Measurements from ENCODE around the gene CITED4.

Gene CITED4

DNA sequence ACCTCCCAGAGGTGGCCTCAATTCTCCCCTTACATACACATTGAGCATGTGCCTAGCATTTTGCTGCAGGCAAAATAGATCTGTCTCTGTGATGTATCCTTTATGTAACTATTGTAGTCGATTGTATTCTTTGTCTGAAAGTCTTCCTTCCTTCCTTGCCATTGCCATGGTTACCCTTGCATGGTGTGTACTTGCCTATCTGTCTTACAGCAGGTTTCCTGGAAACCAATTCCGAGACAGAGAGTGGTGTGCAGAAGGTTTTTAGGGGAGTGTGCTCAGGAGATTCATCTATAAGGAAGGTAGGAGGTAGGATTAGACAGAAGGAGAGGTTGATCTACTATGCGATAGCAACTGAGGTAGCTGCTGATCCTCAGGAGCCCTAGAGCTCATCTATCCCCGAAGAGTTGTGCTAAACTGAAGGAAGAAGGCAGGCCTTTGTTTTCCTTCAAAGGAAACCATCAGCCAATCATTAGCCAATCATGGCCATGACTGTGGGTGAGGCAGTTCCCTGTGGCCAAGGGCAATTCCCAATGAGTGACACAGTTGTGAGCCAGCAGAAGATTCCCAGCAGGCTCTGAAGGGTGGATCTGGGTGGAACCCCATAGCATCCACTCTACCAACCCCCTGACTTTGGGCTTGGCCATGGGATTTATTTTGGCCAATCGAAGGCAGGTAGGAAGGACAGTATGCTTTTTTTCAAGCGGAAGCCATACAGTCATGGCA is 15.0 kb downstream of the CITED4 start:
- CTCF ChIA-PET: interaction anchor here (3.0 to 5.4 kb wide), 2 partner anchors 103 to 108 kb away, joined by 14 to 58 read pairs; no protein-coding TSS in a partner anchor
- no peak for TF ChIP-seq CTBP1 (IDR thresholded peaks at IDR 0.05; ENCODE audit: borderline replicate concordance)
- no peak for TF ChIP-seq HDGF (IDR thresholded peaks at IDR 0.05; ENCODE audit: borderline replicate concordance)
- TF ChIP-seq L3MBTL2 (conservative IDR thresholded peaks at IDR 0.05): no peak
- TF ChIP-seq ARNT (IDR thresholded peaks at IDR 0.05): no peak
- no peak for TF ChIP-seq FOXK2 (IDR thresholded peaks at IDR 0.05)
- no peak for TF ChIP-seq FOXM1 (IDR thresholded peaks at IDR 0.05; ENCODE audit: borderline replicate concordance)
- TF ChIP-seq ELF4 (IDR thresholded peaks at IDR 0.05): no peak
- TF ChIP-seq SP1 (IDR thresholded peaks at IDR 0.05): no peak
- TF ChIP-seq TARDBP (IDR thresholded peaks at IDR 0.05): no peak
- DNase-seq (ENCODE audit: extremely low spot score): no peak
- POLR2A ChIA-PET: no interaction called here

- POLR2A ChIA-PET: no interaction called here
- no peak for TF ChIP-seq NFRKB (IDR thresholded peaks at IDR 0.05)
- no peak for DNase-seq (ENCODE audit: extremely low spot score)
- CTCF ChIA-PET: no interaction called here
These were observed 16.3 kb downstream of the CITED4 start for GRCh38 chr1:40845895-40846294.

GRCh38 chr1:40844887-40845878 is 17.0 kb downstream of the CITED4 start:
- ChIA-PET POLR2A (interaction anchor here (0.9 kb wide), 1 partner anchor 154 kb away, joined by 3 read pairs; the partner anchor contains the start of gene NFYC), CTCF (interaction anchor here (0.9 to 1.0 kb wide), 2 partner anchors 71 to 104 kb away, joined by 3 read pairs; no protein-coding TSS in a partner anchor)
- no peak for DNase-seq (ENCODE audit: extremely low spot score)
- no peak for TF ChIP-seq ELF4 (IDR thresholded peaks at IDR 0.05)
- TF ChIP-seq PKNOX1 (IDR thresholded peaks at IDR 0.05): no peak
- TF ChIP-seq ZNF384 (IDR thresholded peaks at IDR 0.05): no peak
- TF ChIP-seq FOXM1 (IDR thresholded peaks at IDR 0.05; ENCODE audit: borderline replicate concordance): no peak
- no peak for TF ChIP-seq FOXK2 (IDR thresholded peaks at IDR 0.05)
- no peak for TF ChIP-seq CTBP1 (IDR thresholded peaks at IDR 0.05; ENCODE audit: borderline replicate concordance)
- TF ChIP-seq L3MBTL2 (conservative IDR thresholded peaks at IDR 0.05): no peak

DNA sequence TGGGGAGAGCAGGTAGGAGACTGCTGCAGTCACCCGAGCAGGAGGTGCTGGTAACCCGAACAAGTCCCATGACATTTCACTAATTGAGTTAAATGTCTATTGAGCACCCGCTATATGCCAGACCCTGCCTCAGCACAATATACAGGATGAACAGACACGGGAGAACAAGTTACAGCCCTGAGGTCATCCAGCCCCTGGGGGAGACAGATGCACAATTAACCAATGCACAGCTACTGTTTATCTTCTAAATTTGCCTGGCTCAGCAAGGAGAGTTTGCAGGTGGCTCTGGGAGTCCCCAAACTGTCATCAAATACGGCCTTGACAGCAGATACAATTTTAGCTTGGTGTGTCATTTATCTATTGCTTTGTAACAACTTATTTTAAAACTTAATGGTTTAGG is 18.1 kb downstream of the CITED4 start:
- ChIA-PET POLR2A (no interaction called here), CTCF (no interaction called here)
- no peak for DNase-seq (ENCODE audit: extremely low spot score)
- no peak for TF ChIP-seq ARNT (IDR thresholded peaks at IDR 0.05)
- TF ChIP-seq NFRKB (IDR thresholded peaks at IDR 0.05): no peak
- no peak for TF ChIP-seq SP1 (IDR thresholded peaks at IDR 0.05)
- no peak for TF ChIP-seq ZNF384 (IDR thresholded peaks at IDR 0.05)

- TF ChIP-seq TARDBP (IDR thresholded peaks at IDR 0.05) (no peak), ELF4 (IDR thresholded peaks at IDR 0.05) (no peak), HDGF (IDR thresholded peaks at IDR 0.05; ENCODE audit: borderline replicate concordance) (no peak), FOXM1 (IDR thresholded peaks at IDR 0.05; ENCODE audit: borderline replicate concordance) (no peak), PKNOX1 (IDR thresholded peaks at IDR 0.05) (no peak), CTBP1 (IDR thresholded peaks at IDR 0.05; ENCODE audit: borderline replicate concordance) (no peak), LEF1 (IDR thresholded peaks at IDR 0.05; ENCODE audit: borderline replicate concordance) (no peak), ZNF384 (IDR thresholded peaks at IDR 0.05) (no peak), FOXA1 (IDR thresholded peaks at IDR 0.05) (no peak), BHLHE40 (IDR thresholded peaks at IDR 0.05; ENCODE audit: borderline replicate concordance) (no peak), SP1 (IDR thresholded peaks at IDR 0.05) (no peak)
- DNase-seq (ENCODE audit: extremely low spot score): no peak
- CTCF ChIA-PET: interaction anchor here (0.6 kb wide), 1 partner anchor 69 kb away, joined by 3 read pairs; no protein-coding TSS in a partner anchor
- POLR2A ChIA-PET: no interaction called here
These were observed 19.5 kb downstream of the CITED4 start for GRCh38 chr1:40842691-40843090.

DNA sequence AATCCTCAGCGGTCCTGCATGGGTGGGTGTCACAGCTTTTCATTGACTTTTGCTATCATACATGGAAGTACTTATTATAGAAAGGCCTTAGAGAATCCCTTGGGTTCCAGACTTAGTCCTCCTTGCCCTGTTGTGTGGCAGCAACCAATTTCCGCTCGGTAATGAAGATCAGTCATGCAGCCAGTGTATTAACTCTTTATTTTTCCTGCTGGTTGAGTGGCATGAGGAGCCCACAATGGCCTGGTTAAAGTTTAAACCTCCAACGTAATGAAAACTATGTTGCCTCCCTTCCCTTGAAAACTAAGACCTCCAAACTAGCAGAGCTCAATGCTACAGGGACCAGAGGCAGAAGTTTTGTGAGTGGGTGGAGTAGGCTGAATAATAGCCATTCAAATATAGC is 20.0 kb downstream of the CITED4 start:
- POLR2A ChIA-PET: no interaction called here
- CTCF ChIA-PET: interaction anchor here (0.6 kb wide), 1 partner anchor 68 kb away, joined by 3 read pairs; no protein-coding TSS in a partner anchor
- TF ChIP-seq NFRKB (IDR thresholded peaks at IDR 0.05) (no peak), FOXK2 (IDR thresholded peaks at IDR 0.05) (no peak), SUZ12 (IDR thresholded peaks at IDR 0.05) (no peak), L3MBTL2 (conservative IDR thresholded peaks at IDR 0.05) (no peak), ARNT (IDR thresholded peaks at IDR 0.05) (no peak), ELF4 (IDR thresholded peaks at IDR 0.05) (no peak), LEF1 (IDR thresholded peaks at IDR 0.05; ENCODE audit: borderline replicate concordance) (no peak), TARDBP (IDR thresholded peaks at IDR 0.05) (no peak), BHLHE40 (IDR thresholded peaks at IDR 0.05; ENCODE audit: borderline replicate concordance) (no peak), ZNF384 (IDR thresholded peaks at IDR 0.05) (no peak), SP1 (IDR thresholded peaks at IDR 0.05) (no peak), HDGF (IDR thresholded peaks at IDR 0.05; ENCODE audit: borderline replicate concordance) (no peak), PKNOX1 (IDR thresholded peaks at IDR 0.05) (no peak), CTBP1 (IDR thresholded peaks at IDR 0.05; ENCODE audit: borderline replicate concordance) (no peak)
- no peak for DNase-seq (ENCODE audit: extremely low spot score)

Data from HEK293T (cell line).